IMR-90 (cell line): ENCODE measurements around the gene CWC22. TPM values are rescaled to one million over a fixed set of nuclear protein-coding genes. Genes with fewer than 3 reads are reported as not detected.

Source experiments
- ATAC-seq: fragments of 200-7000 bp; cut with Tn5 transposase; 2 replicates; pipeline ENCODE4 v1.9.1; 2020; ENCODE audit warnings: low read depth, mild to moderate bottlenecking, moderate library complexity
- BruUV-seq: library from RNA; stranded (reverse); fragments of 400-500 nt; replicated peaks from 2 replicates; lab custom pipeline; 2021; lab: Mats Ljungman, UMichigan
- CTCF ChIA-PET: fragments of 300-600 bp; formaldehyde crosslinking; extraction: SDS; loops from one replicate; lab custom pipeline; 2021; ENCODE audit warnings: antibody characterized with exemption; lab: Yijun Ruan, JAX
- POLR2A ChIA-PET: fragments of 300-600 bp; sonication (Branson Sonifier 250); formaldehyde crosslinking; loops from one replicate; lab custom pipeline; 2022; ENCODE audit warnings: antibody characterized with exemption; ENCODE audit not compliant: unreplicated experiment; lab: Charles Lee
- DNase-seq: peaks from one replicate; pipeline ENCODE4 v3.0.0; 2013
- H2AFZ ChIP-seq: replicated peaks from 2 replicates; pipeline ENCODE3; 2013; ENCODE audit warnings: low read length, mild to moderate bottlenecking; ENCODE audit not compliant: poor library complexity
- H2AK5ac ChIP-seq: 2 replicates; pipeline ENCODE4 v1.6.1; 2013; ENCODE audit warnings: low read depth, low read length, inconsistent platforms
- H2AK9ac ChIP-seq: replicated peaks from 2 replicates; pipeline ENCODE3; 2013; ENCODE audit warnings: mild to moderate bottlenecking, low read depth, low read length, moderate library complexity; ENCODE audit not compliant: poor library complexity
- H2BK120ac ChIP-seq: 2 replicates; pipeline ENCODE4 v1.6.1; 2013; ENCODE audit warnings: low read depth, low read length, inconsistent platforms
- H2BK15ac ChIP-seq: 3 replicates; pipeline ENCODE4 v1.6.1; 2013; ENCODE audit warnings: low read depth, low read length, inconsistent platforms
- H2BK20ac ChIP-seq: 2 replicates; pipeline ENCODE4 v1.6.1; 2013; ENCODE audit warnings: low read depth, mild to moderate bottlenecking, inconsistent platforms, low read length, moderate library complexity
- H2BK5ac ChIP-seq: 2 replicates; pipeline ENCODE4 v1.6.1; 2013; ENCODE audit warnings: mild to moderate bottlenecking, low read depth, low read length, inconsistent platforms; ENCODE audit not compliant: poor library complexity, severe bottlenecking
- H3K14ac ChIP-seq: replicated peaks from 2 replicates; pipeline ENCODE4 v1.6.1; 2013; ENCODE audit warnings: low read depth, low read length, inconsistent platforms
- H3K18ac ChIP-seq: 2 replicates; pipeline ENCODE4 v1.6.1; 2013; ENCODE audit warnings: low read depth, low read length, control low read depth
- H3K23ac ChIP-seq: 2 replicates; pipeline ENCODE4 v1.6.1; 2013; ENCODE audit warnings: low read depth, low read length, inconsistent platforms
- H3K27ac ChIP-seq: 2 replicates; pipeline ENCODE4 v1.5.1; 2013; ENCODE audit warnings: mild to moderate bottlenecking, control low read depth, low read length; ENCODE audit not compliant: insufficient read depth
- H3K27me3 ChIP-seq: 2 replicates; pipeline ENCODE4 v1.6.1; 2013; ENCODE audit warnings: low read length; ENCODE audit not compliant: control insufficient read depth, insufficient read depth
- H3K36me3 ChIP-seq: 2 replicates; pipeline ENCODE4 v1.6.1; 2013; ENCODE audit warnings: low read length, mixed read lengths; ENCODE audit not compliant: control insufficient read depth, insufficient read depth
- H3K4ac ChIP-seq: 2 replicates; pipeline ENCODE4 v1.6.1; 2013; ENCODE audit warnings: low read depth, low read length, inconsistent platforms
- H3K4me1 ChIP-seq: 2 replicates; pipeline ENCODE4 v1.6.1; 2013; ENCODE audit warnings: low read length, mixed read lengths; ENCODE audit not compliant: control insufficient read depth, insufficient read depth
- H3K4me2 ChIP-seq: 2 replicates; pipeline ENCODE4 v1.6.1; 2013; ENCODE audit warnings: low read depth, mild to moderate bottlenecking, control low read depth, low read length, moderate library complexity
- H3K4me3 ChIP-seq: 2 replicates; pipeline ENCODE4 v1.5.1; 2013; ENCODE audit warnings: low read depth, mild to moderate bottlenecking, control low read depth, low read length, moderate library complexity; ENCODE audit not compliant: insufficient read depth
- H3K56ac ChIP-seq: 2 replicates; pipeline ENCODE4 v1.6.1; 2013; ENCODE audit warnings: low read length, inconsistent platforms; ENCODE audit not compliant: insufficient read depth; ENCODE audit errors: extremely low read depth
- H3K79me1 ChIP-seq, 2 experiments: 2 replicates each; pipeline ENCODE4 v1.6.1; 2013; ENCODE audit warnings: low read length in 2 of 2, inconsistent platforms in 1 of 2, low read depth in 1 of 2
- H3K9ac ChIP-seq: 2 replicates; pipeline ENCODE4 v1.6.1; 2013; ENCODE audit warnings: low read depth, low read length, control low read depth
- H3K9me1 ChIP-seq: 2 replicates; pipeline ENCODE4 v1.6.1; 2013; ENCODE audit warnings: low read length, inconsistent platforms; ENCODE audit not compliant: insufficient read depth
- H3K9me3 ChIP-seq: 2 replicates; pipeline ENCODE4 v1.6.1; 2013; ENCODE audit warnings: low read length; ENCODE audit not compliant: control insufficient read depth, insufficient read depth
- H4K20me1 ChIP-seq: 2 replicates; pipeline ENCODE4 v1.6.1; 2013; ENCODE audit warnings: low read length, inconsistent platforms; ENCODE audit not compliant: insufficient read depth
- H4K5ac ChIP-seq: 2 replicates; pipeline ENCODE4 v1.6.1; 2013; ENCODE audit warnings: mild to moderate bottlenecking, low read depth, low read length, control low read depth
- H4K8ac ChIP-seq, 2 experiments: 2 replicates each; pipeline ENCODE4 v1.6.1; 2013; ENCODE audit warnings: low read depth in 2 of 2, low read length in 2 of 2, control low read depth in 1 of 2, inconsistent platforms in 1 of 2
- H4K91ac ChIP-seq: 2 replicates; pipeline ENCODE4 v1.6.1; 2013; ENCODE audit warnings: low read depth, low read length, inconsistent platforms; ENCODE audit not compliant: insufficient read depth
- BHLHE40 ChIP-seq: fragments of 150-350 bp; IDR thresholded peaks from 2 replicates; pipeline ENCODE4 v1.6.1; 2016; ENCODE audit warnings: mild to moderate bottlenecking, low read depth, low read length
- CEBPB ChIP-seq: IDR thresholded peaks from 2 replicates; pipeline ENCODE4 v1.6.1; 2012; ENCODE audit warnings: low read depth, low read length, improper control_type of control experiment
- CHD1 ChIP-seq: IDR thresholded peaks from 2 replicates; pipeline ENCODE4 v1.6.1; 2012; ENCODE audit warnings: low read depth, low read length, improper control_type of control experiment
- MAFK ChIP-seq: IDR thresholded peaks from 2 replicates; pipeline ENCODE4 v1.6.1; 2012; ENCODE audit warnings: low read depth, low read length, improper control_type of control experiment
- WGBS, 2 experiments: methylation state at CpG; one replicate each; pipeline versions ENCODE4 v1.1.5 to v1.1.7; 2013; ENCODE audit warnings: missing lambda C conversion rate in 2 of 2; ENCODE audit not compliant: insufficient read length in 1 of 2; ENCODE audit errors: extremely low coverage in 2 of 2; 5-methylcytosine and 5-hydroxymethylcytosine counted together
- dilution Hi-C: fragments of 300-500 bp; cut with HindIII; formaldehyde crosslinking; loops from one replicate; pipeline ENCODE4 v1.14.3; 2018; ENCODE audit warnings: low sequenced_read_pairs; ENCODE audit not compliant: unreplicated experiment
- in situ Hi-C: fragments of 300-500 bp; cut with MboI; formaldehyde crosslinking; loops from 3 replicates; pipeline ENCODE4 v1.14.3; 2019; ENCODE audit warnings: low sequenced_read_pairs, inconsistent platforms, mixed read lengths
- intact Hi-C: fragments of 100-400 bp; cut with micrococcal nuclease; formaldehyde crosslinking; loops from 2 replicates; pipeline ENCODE4 v1.10.0; 2022
- polyA plus RNA-seq, 3 experiments: library from polyadenylated mRNA; depleted of rRNA; stranded (reverse); fragments of >200 nt; gene quantifications; 2 replicates each; pipeline ENCODE4 v1.2.3, GENCODE V29; 2012; ENCODE audit warnings: low replicate concordance in 1 of 3
- total RNA-seq: library from RNA; depleted of rRNA; stranded (reverse); fragments of >200 nt; gene quantifications from 2 replicates; pipeline ENCODE4 v1.2.3, GENCODE V29; 2012

The CWC22 gene
- total and polyA plus RNA-seq, 2 of the 4 experiments (the other 2 are of a cell fraction), result 4.5 to 17.9 TPM

DNA sequence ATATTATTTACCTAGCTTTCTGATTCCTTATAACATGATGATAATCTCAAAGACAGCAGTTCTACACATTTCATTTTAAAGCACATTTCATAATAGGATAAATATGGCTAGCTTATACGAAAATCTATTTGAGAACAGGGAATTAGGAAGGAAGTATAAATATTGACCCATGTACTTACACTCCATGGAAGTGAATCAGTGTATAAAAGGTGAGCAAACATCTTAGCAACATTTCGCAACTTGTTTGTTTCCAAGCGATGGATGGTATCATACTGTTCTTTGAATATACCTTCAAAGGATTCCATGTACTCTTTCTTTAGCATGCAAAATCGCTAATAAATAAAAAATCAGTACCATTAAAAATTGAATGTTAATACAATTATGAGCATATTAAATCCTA is 53.1 kb downstream of the CWC22 start:
- peaks cover 12% of the 10 kb centered on the region for H3K36me3 ChIP-seq
- no peak overlapping the region for H3K14ac ChIP-seq
- no peak overlapping the region for H2AFZ ChIP-seq
- intact Hi-C loops (no loop called here), dilution Hi-C loops (no loop called here), in situ Hi-C loops (no loop called here)
- H3K4me1 ChIP-seq, result no peaks in the 10 kb centered on the region
- TF ChIP-seq BHLHE40 (no peak), CEBPB (peak; percentile 75), CHD1 (no peak), MAFK (no peak)
- no peak overlapping the region for H3K27ac ChIP-seq
- no peak overlapping the region for H3K9ac ChIP-seq
- no peak overlapping the region for H3K23ac ChIP-seq
- no peaks in the 10 kb centered on the region; a peak in 1 of 4 replicates for H3K79me1 ChIP-seq
- no peak overlapping the region for H3K18ac ChIP-seq
- no peak overlapping the region for H3K4me2 ChIP-seq
- H4K8ac ChIP-seq, result no peak overlapping the region
- no TSS peak for BruUV-seq
- DNase-seq, result no peak
- no CpG with 5 or more reads among the region's 4 CpGs for WGBS, 2 experiments
- no peak overlapping the region for H3K4me3 ChIP-seq
- no peaks in the 10 kb centered on the region for H3K9me3 ChIP-seq
- H4K5ac ChIP-seq, result no peak overlapping the region
- no peak overlapping the region for H3K56ac ChIP-seq
- ATAC-seq, result no peak
- no peaks in the 10 kb centered on the region for H3K27me3 ChIP-seq
- no peak overlapping the region for H3K4ac ChIP-seq
- no peaks in the 10 kb centered on the region for H4K20me1 ChIP-seq
- H2AK9ac ChIP-seq, result no peak overlapping the region
- no peak overlapping the region for H2BK15ac ChIP-seq
- ChIA-PET POLR2A (no interaction called here), CTCF (no interaction called here)
- H2BK5ac ChIP-seq, result no peak overlapping the region
- H3K9me1 ChIP-seq, result no peaks in the 10 kb centered on the region
- no peak overlapping the region for H4K91ac ChIP-seq
- no peak overlapping the region for H2BK20ac ChIP-seq
- no peak overlapping the region for H2AK5ac ChIP-seq
- H2BK120ac ChIP-seq, result no peak overlapping the region
